ENCODE data around the gene SEC63.

SEC63 gene

GRCh38 chr6:107847844-107848802, 109.9 kb downstream of the SEC63 start:
- Histone ChIP-seq H3K9me3 (ENCODE audit: control insufficient read depth, low read length) (no peaks in the 10 kb centered on the region), H3K27me3 (replicated peaks; ENCODE audit: control insufficient read depth, insufficient read depth, low read length, poor library complexity, severe bottlenecking) (no peaks in the 10 kb centered on the region), H3K36me3 (ENCODE audit: control insufficient read depth, insufficient read depth, low read length) (no peaks in the 10 kb centered on the region), H3K27ac (ENCODE audit: insufficient read depth, low read length, poor library complexity, severe bottlenecking) (peak overlapping the region; percentile 25), H3K4me1 (ENCODE audit: control insufficient read depth, insufficient read depth, low read length, poor library complexity, severe bottlenecking) (peaks cover 15% of the 10 kb centered on the region), H3K4me3 (ENCODE audit: insufficient read depth, low read depth, low read length, poor library complexity, severe bottlenecking) (peak overlapping the region; percentile 58)
- peak; percentile 62 to 74 (median 68) for DNase-seq

- no peaks in the 10 kb centered on the region for H3K9me3 ChIP-seq (ENCODE audit: control insufficient read depth, low read length)
- no peaks in the 10 kb centered on the region for H3K36me3 ChIP-seq (ENCODE audit: control insufficient read depth, insufficient read depth, low read length)
- no peaks in the 10 kb centered on the region for H3K27me3 ChIP-seq (replicated peaks; ENCODE audit: control insufficient read depth, insufficient read depth, low read length, poor library complexity, severe bottlenecking)
- H3K4me3 ChIP-seq (ENCODE audit: insufficient read depth, low read depth, low read length, poor library complexity, severe bottlenecking) = no peak overlapping the region
- H3K4me1 ChIP-seq (ENCODE audit: control insufficient read depth, insufficient read depth, low read length, poor library complexity, severe bottlenecking) = peaks cover 15% of the 10 kb centered on the region
- H3K27ac ChIP-seq (ENCODE audit: insufficient read depth, low read length, poor library complexity, severe bottlenecking) = no peak overlapping the region
- no peak for DNase-seq
Observed at GRCh38 chr6:107846262-107846795, 111.7 kb downstream of the SEC63 start.

GRCh38 chr6:107845777-107846176, 112.2 kb downstream of the SEC63 start:
- H3K36me3 ChIP-seq (ENCODE audit: control insufficient read depth, insufficient read depth, low read length) = no peaks in the 10 kb centered on the region
- no peak overlapping the region for H3K27ac ChIP-seq (ENCODE audit: insufficient read depth, low read length, poor library complexity, severe bottlenecking)
- H3K9me3 ChIP-seq (ENCODE audit: control insufficient read depth, low read length) = no peaks in the 10 kb centered on the region
- DNase-seq = no peak
- peaks cover 15% of the 10 kb centered on the region for H3K4me1 ChIP-seq (ENCODE audit: control insufficient read depth, insufficient read depth, low read length, poor library complexity, severe bottlenecking)
- no peaks in the 10 kb centered on the region for H3K27me3 ChIP-seq (replicated peaks; ENCODE audit: control insufficient read depth, insufficient read depth, low read length, poor library complexity, severe bottlenecking)
- H3K4me3 ChIP-seq (ENCODE audit: insufficient read depth, low read depth, low read length, poor library complexity, severe bottlenecking) = no peak overlapping the region

- H3K27ac ChIP-seq (ENCODE audit: insufficient read depth, low read length, poor library complexity, severe bottlenecking) = no peak overlapping the region
- no peaks in the 10 kb centered on the region for H3K27me3 ChIP-seq (replicated peaks; ENCODE audit: control insufficient read depth, insufficient read depth, low read length, poor library complexity, severe bottlenecking)
- H3K4me3 ChIP-seq (ENCODE audit: insufficient read depth, low read depth, low read length, poor library complexity, severe bottlenecking) = no peak overlapping the region
- no peaks in the 10 kb centered on the region for H3K36me3 ChIP-seq (ENCODE audit: control insufficient read depth, insufficient read depth, low read length)
- peaks cover 13% of the 10 kb centered on the region for H3K4me1 ChIP-seq (ENCODE audit: control insufficient read depth, insufficient read depth, low read length, poor library complexity, severe bottlenecking)
- no peaks in the 10 kb centered on the region for H3K9me3 ChIP-seq (ENCODE audit: control insufficient read depth, low read length)
- DNase-seq = no peak
Observed at GRCh38 chr6:107843400-107843799, 114.6 kb downstream of the SEC63 start.

GRCh38 chr6:107841275-107841670, 116.7 kb downstream of the SEC63 start:
- no peaks in the 10 kb centered on the region for H3K36me3 ChIP-seq (ENCODE audit: control insufficient read depth, insufficient read depth, low read length)
- H3K27ac ChIP-seq (ENCODE audit: insufficient read depth, low read length, poor library complexity, severe bottlenecking) = no peak overlapping the region
- DNase-seq = no peak
- no peaks in the 10 kb centered on the region for H3K9me3 ChIP-seq (ENCODE audit: control insufficient read depth, low read length)
- no peak overlapping the region for H3K4me3 ChIP-seq (ENCODE audit: insufficient read depth, low read depth, low read length, poor library complexity, severe bottlenecking)
- peaks cover 3% of the 10 kb centered on the region for H3K4me1 ChIP-seq (ENCODE audit: control insufficient read depth, insufficient read depth, low read length, poor library complexity, severe bottlenecking)
- no peaks in the 10 kb centered on the region for H3K27me3 ChIP-seq (replicated peaks; ENCODE audit: control insufficient read depth, insufficient read depth, low read length, poor library complexity, severe bottlenecking)

GRCh38 chr6:107840636-107841274, 117.3 kb downstream of the SEC63 start:
- Histone ChIP-seq H3K36me3 (ENCODE audit: control insufficient read depth, insufficient read depth, low read length) (no peaks in the 10 kb centered on the region), H3K9me3 (ENCODE audit: control insufficient read depth, low read length) (no peaks in the 10 kb centered on the region), H3K27ac (ENCODE audit: insufficient read depth, low read length, poor library complexity, severe bottlenecking) (no peak overlapping the region), H3K4me3 (ENCODE audit: insufficient read depth, low read depth, low read length, poor library complexity, severe bottlenecking) (no peak overlapping the region), H3K27me3 (replicated peaks; ENCODE audit: control insufficient read depth, insufficient read depth, low read length, poor library complexity, severe bottlenecking) (no peaks in the 10 kb centered on the region), H3K4me1 (ENCODE audit: control insufficient read depth, insufficient read depth, low read length, poor library complexity, severe bottlenecking) (peaks cover 3% of the 10 kb centered on the region)
- DNase-seq = no peak

- Histone ChIP-seq H3K36me3 (ENCODE audit: control insufficient read depth, insufficient read depth, low read length) (no peaks in the 10 kb centered on the region), H3K27me3 (replicated peaks; ENCODE audit: control insufficient read depth, insufficient read depth, low read length, poor library complexity, severe bottlenecking) (no peaks in the 10 kb centered on the region), H3K4me1 (ENCODE audit: control insufficient read depth, insufficient read depth, low read length, poor library complexity, severe bottlenecking) (peaks cover 11% of the 10 kb centered on the region), H3K4me3 (ENCODE audit: insufficient read depth, low read depth, low read length, poor library complexity, severe bottlenecking) (no peak overlapping the region), H3K9me3 (ENCODE audit: control insufficient read depth, low read length) (no peaks in the 10 kb centered on the region), H3K27ac (ENCODE audit: insufficient read depth, low read length, poor library complexity, severe bottlenecking) (no peak overlapping the region)
- DNase-seq = no peak
Observed at GRCh38 chr6:107833136-107833535, 124.9 kb downstream of the SEC63 start.

GRCh38 chr6:107832151-107833056, 125.6 kb downstream of the SEC63 start:
- H3K27me3 ChIP-seq (replicated peaks; ENCODE audit: control insufficient read depth, insufficient read depth, low read length, poor library complexity, severe bottlenecking) = no peaks in the 10 kb centered on the region
- no peaks in the 10 kb centered on the region for H3K9me3 ChIP-seq (ENCODE audit: control insufficient read depth, low read length)
- no peak for DNase-seq
- no peak overlapping the region for H3K4me3 ChIP-seq (ENCODE audit: insufficient read depth, low read depth, low read length, poor library complexity, severe bottlenecking)
- peaks cover 11% of the 10 kb centered on the region for H3K4me1 ChIP-seq (ENCODE audit: control insufficient read depth, insufficient read depth, low read length, poor library complexity, severe bottlenecking)
- no peaks in the 10 kb centered on the region for H3K36me3 ChIP-seq (ENCODE audit: control insufficient read depth, insufficient read depth, low read length)
- H3K27ac ChIP-seq (ENCODE audit: insufficient read depth, low read length, poor library complexity, severe bottlenecking) = no peak overlapping the region

GRCh38 chr6:107830060-107830459, 127.9 kb downstream of the SEC63 start:
- Histone ChIP-seq H3K36me3 (ENCODE audit: control insufficient read depth, insufficient read depth, low read length) (no peaks in the 10 kb centered on the region), H3K4me1 (ENCODE audit: control insufficient read depth, insufficient read depth, low read length, poor library complexity, severe bottlenecking) (peaks cover 14% of the 10 kb centered on the region), H3K4me3 (ENCODE audit: insufficient read depth, low read depth, low read length, poor library complexity, severe bottlenecking) (no peak overlapping the region), H3K9me3 (ENCODE audit: control insufficient read depth, low read length) (no peaks in the 10 kb centered on the region), H3K27me3 (replicated peaks; ENCODE audit: control insufficient read depth, insufficient read depth, low read length, poor library complexity, severe bottlenecking) (no peaks in the 10 kb centered on the region), H3K27ac (ENCODE audit: insufficient read depth, low read length, poor library complexity, severe bottlenecking) (no peak overlapping the region)
- no peak for DNase-seq
